GM23338 (cell line): ENCODE results near the gene FOXA2. TPM values are rescaled to one million over a fixed set of nuclear protein-coding genes. Genes with fewer than 3 reads are reported as not detected.

ENCODE experiments used
- ATAC-seq: fragments of 200-7000 bp; cut with Tn5 transposase; 3 replicates; pipeline ENCODE4 v1.9.1; 2020
- DNase-seq: peaks from one replicate; pipeline ENCODE4 v3.0.0-alpha.2; 2015; ENCODE audit warnings: low spot score
- H2AFZ ChIP-seq: fragments of 200-600 bp; sonication (generic); 2 replicates; pipeline ENCODE4 v1.8.0; 2016; ENCODE audit warnings: antibody characterized with exemption, mild to moderate bottlenecking, moderate library complexity
- H3F3A ChIP-seq: fragments of 200-600 bp; sonication (generic); replicated peaks from 2 replicates; pipeline ENCODE4 v1.8.0; 2017; ENCODE audit warnings: antibody characterized with exemption, mixed run types, low read depth
- H3K27ac ChIP-seq: fragments of 200-600 bp; sonication (generic); 2 replicates; pipeline ENCODE4 v1.6.1; 2016; ENCODE audit warnings: low read depth
- H3K27me3 ChIP-seq: fragments of 200-600 bp; sonication (generic); 2 replicates; pipeline ENCODE4 v1.8.0; 2016; ENCODE audit warnings: mild to moderate bottlenecking, mixed run types, moderate library complexity; ENCODE audit not compliant: insufficient read depth
- H3K36me3 ChIP-seq: fragments of 200-600 bp; sonication (generic); 2 replicates; pipeline ENCODE4 v1.8.0; 2016; ENCODE audit warnings: mild to moderate bottlenecking; ENCODE audit not compliant: insufficient read depth
- H3K4me1 ChIP-seq: fragments of 200-600 bp; sonication (generic); 2 replicates; pipeline ENCODE4 v1.8.0; 2016; ENCODE audit warnings: mild to moderate bottlenecking, moderate library complexity; ENCODE audit not compliant: insufficient read depth
- H3K4me2 ChIP-seq: fragments of 200-600 bp; sonication (generic); 2 replicates; pipeline ENCODE4 v1.7.1; 2017; ENCODE audit warnings: mixed run types
- H3K4me3 ChIP-seq: fragments of 200-600 bp; sonication (generic); 2 replicates; pipeline ENCODE4 v1.6.1; 2016; ENCODE audit warnings: mixed run types
- H3K79me2 ChIP-seq: fragments of 200-600 bp; sonication (generic); replicated peaks from 2 replicates; pipeline ENCODE4 v1.8.0; 2017; ENCODE audit warnings: mild to moderate bottlenecking; ENCODE audit not compliant: insufficient read depth
- H3K9me2 ChIP-seq: fragments of 200-600 bp; sonication (generic); 2 replicates; pipeline ENCODE4 v1.8.0; 2017; ENCODE audit not compliant: insufficient read depth
- H4K20me1 ChIP-seq: fragments of 200-600 bp; sonication (generic); replicated peaks from 2 replicates; pipeline ENCODE4 v1.8.0; 2017; ENCODE audit warnings: mild to moderate bottlenecking; ENCODE audit not compliant: insufficient read depth
- H3K27ac Mint-ChIP-seq: 2 replicates; pipeline ENCODE4 v1.8.0; 2020; ENCODE audit warnings: inconsistent platforms, mild to moderate bottlenecking, moderate library complexity, mixed read lengths
- H3K27me3 Mint-ChIP-seq: 3 replicates; pipeline ENCODE4 v1.8.0; 2022; ENCODE audit warnings: low read depth, mild to moderate bottlenecking, moderate library complexity, mixed read lengths, inconsistent platforms; ENCODE audit not compliant: insufficient read depth, poor library complexity
- H3K36me3 Mint-ChIP-seq: 3 replicates; pipeline ENCODE4 v1.8.0; 2021; ENCODE audit warnings: low read depth, mild to moderate bottlenecking, inconsistent platforms, moderate library complexity, mixed read lengths
- H3K4me1 Mint-ChIP-seq: 3 replicates; pipeline ENCODE4 v1.8.0; 2020; ENCODE audit warnings: mild to moderate bottlenecking, inconsistent platforms, mixed read lengths
- H3K4me3 Mint-ChIP-seq: 3 replicates; pipeline ENCODE4 v1.8.0; 2021; ENCODE audit warnings: moderate library complexity, mild to moderate bottlenecking, inconsistent platforms, mixed read lengths
- H3K9me3 Mint-ChIP-seq: 3 replicates; pipeline ENCODE4 v1.8.0; 2020; ENCODE audit warnings: moderate library complexity, mild to moderate bottlenecking, inconsistent platforms, mixed read lengths
- CREB1 ChIP-seq: fragments of 250-450 bp; sonication (Bioruptor Pico); IDR thresholded peaks from 2 replicates; pipeline ENCODE4 v1.5.0; 2020; ENCODE audit warnings: low read depth, mild to moderate bottlenecking, moderate library complexity
- EZH2 ChIP-seq: fragments of 200-600 bp; sonication (generic); IDR thresholded peaks from one replicate; pipeline ENCODE4 v1.8.0; 2017; ENCODE audit warnings: antibody characterized with exemption, mild to moderate bottlenecking, low read depth; ENCODE audit not compliant: unreplicated experiment
- EZH2phosphoT487 ChIP-seq: fragments of 200-600 bp; sonication (generic); IDR thresholded peaks from one replicate; pipeline ENCODE4 v1.8.1; 2018; ENCODE audit warnings: antibody characterized with exemption; ENCODE audit not compliant: unreplicated experiment
- STAT1 ChIP-seq: IDR thresholded peaks from one replicate; pipeline ENCODE4 v1.6.1; 2016; ENCODE audit warnings: antibody characterized with exemption; ENCODE audit not compliant: unreplicated experiment
- ZNF114 ChIP-seq: fragments of 250-450 bp; sonication (Bioruptor Pico); IDR thresholded peaks from 2 replicates; pipeline ENCODE4 v1.5.0; 2020; ENCODE audit warnings: mild to moderate bottlenecking, moderate library complexity
- polyA plus RNA-seq: library from polyadenylated mRNA; unstranded; fragments of >200 nt; fragmentation: Nextera tagmentation; extraction: Ambion mirVana; gene quantifications from 2 replicates; pipeline ENCODE4 v1.2.1, GENCODE V29; 2016
- total RNA-seq: library from RNA; depleted of rRNA; stranded (reverse); fragments of >200 nt; shearing (Covaris generic); gene quantifications from 2 replicates; pipeline ENCODE4 v1.2.3, GENCODE V29; 2014
- TF ChIP-seq, protein P1 (sequence below), 2 experiments: fragments of 200-600 bp in 1 of 2; sonication (generic) in 1 of 2; conservative IDR thresholded peaks; 2 replicates each; pipeline versions ENCODE4 v1.5.1 to v1.6.1; 2016 to 2017; ENCODE audit warnings: antibody characterized with exemption in 2 of 2, low read depth in 2 of 2, mild to moderate bottlenecking in 2 of 2, moderate library complexity in 1 of 2
- TF ChIP-seq, protein P2 (sequence below): IDR thresholded peaks from 2 replicates; pipeline ENCODE4 v1.6.1; 2016; ENCODE audit warnings: antibody characterized with exemption
- TF ChIP-seq, protein P3 (sequence below): IDR thresholded peaks from one replicate; pipeline ENCODE4 v1.6.1; 2018; ENCODE audit warnings: antibody characterized with exemption; ENCODE audit not compliant: unreplicated experiment

FOXA2 gene
- total and polyA plus RNA-seq, 2 experiments from 2014 or later = not detected

DNA sequence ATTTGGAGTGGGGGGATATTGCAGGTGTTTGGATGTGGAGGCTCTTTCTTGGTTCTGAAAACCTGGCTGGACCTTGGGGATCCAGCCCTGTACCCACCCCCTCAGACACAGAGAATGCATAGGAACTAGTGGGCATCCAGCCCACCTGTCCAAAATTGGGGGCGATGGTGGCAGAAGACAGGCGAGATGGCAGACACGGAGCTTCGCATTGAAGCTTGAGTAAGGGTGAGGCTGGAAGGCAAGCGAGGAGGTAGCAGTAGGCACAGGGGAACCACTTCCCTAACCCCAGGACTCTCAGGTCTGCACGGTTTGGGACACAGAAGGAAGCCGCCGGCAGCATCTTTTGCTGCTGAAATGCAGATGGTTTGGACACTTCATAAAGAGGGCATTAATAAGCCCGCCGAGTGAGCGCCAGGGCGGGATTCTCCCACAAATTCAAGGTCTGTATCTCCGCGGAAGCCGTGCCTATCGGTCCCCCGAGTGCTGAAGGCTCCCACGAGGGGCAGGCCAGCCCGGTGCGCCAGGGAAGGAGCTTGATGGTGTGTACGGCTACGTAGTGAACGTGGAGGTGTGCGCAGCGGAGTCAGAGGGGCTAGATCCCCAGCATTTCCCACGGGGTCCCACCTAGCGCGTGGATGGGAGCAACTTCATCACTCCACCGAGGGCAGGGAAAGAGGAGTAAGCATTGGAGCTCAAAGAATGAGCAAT, 1.6 kb upstream of the FOXA2 start:
- H3K4me1 Mint-ChIP-seq = peaks cover 54% of the 10 kb centered on the region
- peaks cover 8% of the 10 kb centered on the region; the same call in 2 of the 3 replicates for H3K9me3 Mint-ChIP-seq
- H3K36me3 Mint-ChIP-seq = no peaks in the 10 kb centered on the region; the same call in 2 of the 3 replicates
- peaks cover 12% of the 10 kb centered on the region for H3F3A ChIP-seq
- peak overlapping the region; percentile 57 for H3K4me3 ChIP-seq
- no peaks in the 10 kb centered on the region for H3K79me2 ChIP-seq
- TF ChIP-seq, protein P1, sequence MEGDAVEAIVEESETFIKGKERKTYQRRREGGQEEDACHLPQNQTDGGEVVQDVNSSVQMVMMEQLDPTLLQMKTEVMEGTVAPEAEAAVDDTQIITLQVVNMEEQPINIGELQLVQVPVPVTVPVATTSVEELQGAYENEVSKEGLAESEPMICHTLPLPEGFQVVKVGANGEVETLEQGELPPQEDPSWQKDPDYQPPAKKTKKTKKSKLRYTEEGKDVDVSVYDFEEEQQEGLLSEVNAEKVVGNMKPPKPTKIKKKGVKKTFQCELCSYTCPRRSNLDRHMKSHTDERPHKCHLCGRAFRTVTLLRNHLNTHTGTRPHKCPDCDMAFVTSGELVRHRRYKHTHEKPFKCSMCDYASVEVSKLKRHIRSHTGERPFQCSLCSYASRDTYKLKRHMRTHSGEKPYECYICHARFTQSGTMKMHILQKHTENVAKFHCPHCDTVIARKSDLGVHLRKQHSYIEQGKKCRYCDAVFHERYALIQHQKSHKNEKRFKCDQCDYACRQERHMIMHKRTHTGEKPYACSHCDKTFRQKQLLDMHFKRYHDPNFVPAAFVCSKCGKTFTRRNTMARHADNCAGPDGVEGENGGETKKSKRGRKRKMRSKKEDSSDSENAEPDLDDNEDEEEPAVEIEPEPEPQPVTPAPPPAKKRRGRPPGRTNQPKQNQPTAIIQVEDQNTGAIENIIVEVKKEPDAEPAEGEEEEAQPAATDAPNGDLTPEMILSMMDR (conservative IDR thresholded peaks at IDR 0.05; ENCODE audit: low read depth in 2 of 2) = no peak
- TF ChIP-seq, protein P2, sequence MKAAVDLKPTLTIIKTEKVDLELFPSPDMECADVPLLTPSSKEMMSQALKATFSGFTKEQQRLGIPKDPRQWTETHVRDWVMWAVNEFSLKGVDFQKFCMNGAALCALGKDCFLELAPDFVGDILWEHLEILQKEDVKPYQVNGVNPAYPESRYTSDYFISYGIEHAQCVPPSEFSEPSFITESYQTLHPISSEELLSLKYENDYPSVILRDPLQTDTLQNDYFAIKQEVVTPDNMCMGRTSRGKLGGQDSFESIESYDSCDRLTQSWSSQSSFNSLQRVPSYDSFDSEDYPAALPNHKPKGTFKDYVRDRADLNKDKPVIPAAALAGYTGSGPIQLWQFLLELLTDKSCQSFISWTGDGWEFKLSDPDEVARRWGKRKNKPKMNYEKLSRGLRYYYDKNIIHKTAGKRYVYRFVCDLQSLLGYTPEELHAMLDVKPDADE = no peak
- TF ChIP-seq EZH2 = peak; percentile 6
- no peak overlapping the region for H3K27ac ChIP-seq
- DNase-seq (no peak), ATAC-seq (no peak)
- peak overlapping the region; percentile 79 for H3K4me2 ChIP-seq
- H4K20me1 ChIP-seq = peaks cover 11% of the 10 kb centered on the region
- peaks cover 92% of the 10 kb centered on the region for H3K27me3 Mint-ChIP-seq
- H2AFZ ChIP-seq = no peak overlapping the region
- peak overlapping the region; percentile 73; the same call in 2 of the 3 replicates for H3K4me3 Mint-ChIP-seq
- H3K4me1 ChIP-seq = peaks cover 64% of the 10 kb centered on the region
- H3K27me3 ChIP-seq = peaks cover 96% of the 10 kb centered on the region
- H3K36me3 ChIP-seq = no peaks in the 10 kb centered on the region
- no peak overlapping the region for H3K27ac Mint-ChIP-seq
- H3K9me2 ChIP-seq = no peaks in the 10 kb centered on the region

DNA sequence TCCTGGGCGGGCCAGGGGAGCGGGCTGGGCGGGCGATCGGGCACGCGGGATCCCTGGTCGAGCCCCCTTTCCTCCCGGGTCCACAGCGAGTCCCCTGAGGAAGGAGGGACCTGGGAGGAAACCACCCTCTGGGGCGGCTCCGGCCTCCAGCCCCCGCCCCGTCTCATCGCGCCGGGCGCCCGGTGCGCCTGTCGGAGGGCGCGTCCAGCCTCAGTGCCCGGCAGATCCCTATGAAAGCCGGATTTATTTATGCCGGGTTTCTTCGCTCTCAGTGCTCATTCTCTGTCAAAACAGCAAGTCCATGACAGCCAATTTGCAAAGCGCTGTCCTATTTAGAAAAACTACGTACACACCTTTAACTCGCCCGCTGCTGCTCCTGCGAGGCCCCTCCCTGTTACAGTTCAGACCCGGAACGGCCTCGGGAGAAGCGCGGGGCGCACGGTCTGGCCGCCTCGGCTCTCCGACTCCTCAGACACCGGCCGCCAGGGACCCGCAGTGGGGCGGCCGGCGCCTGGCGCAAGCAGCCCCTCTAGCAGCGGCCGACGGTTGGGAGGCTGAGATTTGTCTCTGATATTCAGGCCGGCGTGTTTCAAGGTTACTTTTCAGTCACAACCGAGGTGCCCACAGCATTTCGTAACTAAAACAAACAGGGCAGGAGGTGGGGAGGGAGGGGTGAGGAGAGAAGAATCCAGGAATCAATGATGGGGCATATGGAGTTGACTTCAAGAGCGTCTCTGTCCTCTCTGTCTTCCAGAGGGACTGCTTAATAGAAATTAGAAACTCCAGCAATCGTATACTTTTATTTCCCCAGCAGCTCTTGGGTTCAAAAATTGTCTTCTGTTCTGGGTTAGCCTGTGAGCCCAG, 782 bp upstream of the FOXA2 start:
- H2AFZ ChIP-seq = peak overlapping the region; percentile 43; the same call in 1 of the 2 replicates
- H3K27ac ChIP-seq = no peak overlapping the region
- peaks cover 19% of the 10 kb centered on the region for H3F3A ChIP-seq
- ATAC-seq (peak; percentile 15), DNase-seq (peak; percentile 72)
- H4K20me1 ChIP-seq = peaks cover 19% of the 10 kb centered on the region
- H3K4me1 ChIP-seq = peaks cover 58% of the 10 kb centered on the region
- H3K4me3 ChIP-seq = peak overlapping the region; percentile 52
- H3K9me3 Mint-ChIP-seq = peaks cover 8% of the 10 kb centered on the region; the same call in 2 of the 3 replicates
- no peaks in the 10 kb centered on the region for H3K9me2 ChIP-seq
- H3K4me3 Mint-ChIP-seq = peak overlapping the region; percentile 73
- H3K27me3 ChIP-seq = peaks cover 99% of the 10 kb centered on the region
- H3K4me2 ChIP-seq = peak overlapping the region; percentile 76
- H3K36me3 Mint-ChIP-seq = no peaks in the 10 kb centered on the region; the same call in 2 of the 3 replicates
- no peaks in the 10 kb centered on the region for H3K36me3 ChIP-seq
- peaks cover 92% of the 10 kb centered on the region for H3K27me3 Mint-ChIP-seq
- H3K4me1 Mint-ChIP-seq = peaks cover 49% of the 10 kb centered on the region
- H3K79me2 ChIP-seq = no peaks in the 10 kb centered on the region
- no peak overlapping the region for H3K27ac Mint-ChIP-seq
- TF ChIP-seq, protein P2 = no peak
- no peak for TF ChIP-seq CREB1 (CRISPR knock-in tag)
- no peak for TF ChIP-seq STAT1
- TF ChIP-seq, protein P3, sequence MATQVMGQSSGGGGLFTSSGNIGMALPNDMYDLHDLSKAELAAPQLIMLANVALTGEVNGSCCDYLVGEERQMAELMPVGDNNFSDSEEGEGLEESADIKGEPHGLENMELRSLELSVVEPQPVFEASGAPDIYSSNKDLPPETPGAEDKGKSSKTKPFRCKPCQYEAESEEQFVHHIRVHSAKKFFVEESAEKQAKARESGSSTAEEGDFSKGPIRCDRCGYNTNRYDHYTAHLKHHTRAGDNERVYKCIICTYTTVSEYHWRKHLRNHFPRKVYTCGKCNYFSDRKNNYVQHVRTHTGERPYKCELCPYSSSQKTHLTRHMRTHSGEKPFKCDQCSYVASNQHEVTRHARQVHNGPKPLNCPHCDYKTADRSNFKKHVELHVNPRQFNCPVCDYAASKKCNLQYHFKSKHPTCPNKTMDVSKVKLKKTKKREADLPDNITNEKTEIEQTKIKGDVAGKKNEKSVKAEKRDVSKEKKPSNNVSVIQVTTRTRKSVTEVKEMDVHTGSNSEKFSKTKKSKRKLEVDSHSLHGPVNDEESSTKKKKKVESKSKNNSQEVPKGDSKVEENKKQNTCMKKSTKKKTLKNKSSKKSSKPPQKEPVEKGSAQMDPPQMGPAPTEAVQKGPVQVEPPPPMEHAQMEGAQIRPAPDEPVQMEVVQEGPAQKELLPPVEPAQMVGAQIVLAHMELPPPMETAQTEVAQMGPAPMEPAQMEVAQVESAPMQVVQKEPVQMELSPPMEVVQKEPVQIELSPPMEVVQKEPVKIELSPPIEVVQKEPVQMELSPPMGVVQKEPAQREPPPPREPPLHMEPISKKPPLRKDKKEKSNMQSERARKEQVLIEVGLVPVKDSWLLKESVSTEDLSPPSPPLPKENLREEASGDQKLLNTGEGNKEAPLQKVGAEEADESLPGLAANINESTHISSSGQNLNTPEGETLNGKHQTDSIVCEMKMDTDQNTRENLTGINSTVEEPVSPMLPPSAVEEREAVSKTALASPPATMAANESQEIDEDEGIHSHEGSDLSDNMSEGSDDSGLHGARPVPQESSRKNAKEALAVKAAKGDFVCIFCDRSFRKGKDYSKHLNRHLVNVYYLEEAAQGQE = no peak
- peak; percentile 97 for TF ChIP-seq EZH2
- no peak for TF ChIP-seq ZNF114 (CRISPR knock-in tag)
- TF ChIP-seq EZH2phosphoT487 = no peak
